Fibroblast of the conjunctiva (primary cell): Measurements from ENCODE around the gene DEFB124.
"Not testable (repeated sequence)": the region's sequence is repeated elsewhere in the genome, so short reads cannot be mapped to it uniquely, and the experiment has no call there.

Source experiments
- DNase-seq: peaks from one replicate; pipeline ENCODE4 v3.0.0-alpha.2; 2010; ENCODE audit warnings: low read depth

The DEFB124 gene

GRCh38 chr20:31474758-31475427 is at the start of gene DEFB124, which contains the start of gene REM1:
TSS of gene DEFB124 (minus strand) at chr20:31475127. CDS start at chr20:31473013, 2,114 bp downstream.
TSS of gene REM1 (plus strand) at chr20:31475288. CDS start at chr20:31476446, 1,158 bp downstream.
- DNase-seq, result no peak

- DNase-seq, result peak; percentile 33
Measured at GRCh38 chr20:31523361-31524283, 48.7 kb upstream of the DEFB124 start.

GRCh38 chr20:31522731-31523130 is 47.8 kb upstream of the DEFB124 start:
- DNase-seq, result no peak

GRCh38 chr20:31521267-31521666 is 46.3 kb upstream of the DEFB124 start:
- not testable (repeated sequence) for DNase-seq

GRCh38 chr20:31517373-31517772 is 42.4 kb upstream of the DEFB124 start:
- peak; percentile 59 for DNase-seq

GRCh38 chr20:31516651-31517050 is 41.7 kb upstream of the DEFB124 start:
- no peak for DNase-seq

GRCh38 chr20:31516166-31516565 is 41.2 kb upstream of the DEFB124 start:
- DNase-seq, result no peak

- no peak for DNase-seq
Measured at GRCh38 chr20:31515775-31516107, 40.8 kb upstream of the DEFB124 start.

GRCh38 chr20:31515072-31515774 is 40.3 kb upstream of the DEFB124 start:
- no peak for DNase-seq

- peak; percentile 86 for DNase-seq
Measured at GRCh38 chr20:31514154-31515071, 39.5 kb upstream of the DEFB124 start, which contains the start of gene HM13. TSS of gene HM13 (plus strand) at chr20:31514442. CDS start at chr20:31514552, 110 bp downstream.

- DNase-seq, result no peak
Measured at GRCh38 chr20:31508517-31509244, 33.8 kb upstream of the DEFB124 start.

- no peak for DNase-seq
Measured at GRCh38 chr20:31505903-31506302, 31.0 kb upstream of the DEFB124 start.

GRCh38 chr20:31502884-31503673 is 28.2 kb upstream of the DEFB124 start:
- DNase-seq, result peak; percentile 62

GRCh38 chr20:31500527-31500926 is 25.6 kb upstream of the DEFB124 start:
- no peak for DNase-seq

GRCh38 chr20:31497838-31498540 is 23.1 kb upstream of the DEFB124 start:
- no peak for DNase-seq

GRCh38 chr20:31496761-31497295 is 21.9 kb upstream of the DEFB124 start:
- no peak for DNase-seq

GRCh38 chr20:31494131-31494530 is 19.2 kb upstream of the DEFB124 start:
- no peak for DNase-seq

GRCh38 chr20:31490752-31491151 is 15.8 kb upstream of the DEFB124 start:
- no peak for DNase-seq

GRCh38 chr20:31489152-31489551 is 14.2 kb upstream of the DEFB124 start:
- DNase-seq, result no peak
